AML-193 (cell line): ENCODE results near the gene ZNF547.
A peak's percentile ranks its signal among the peaks of the same experiment; 100 is the strongest.

Source experiments
- DNase-seq, 2 experiments: peaks; one replicate each; lab custom pipeline; 2025; lab: John Stamatoyannopoulos, UW

The ZNF547 gene

GRCh38 chr19:57362997-57363687, at the start of gene ZNF547, which contains the start of gene TRAPPC2B:
ZNF547 (plus strand) TSS chr19:57363551; CDS start chr19:57368556, 5,005 bp downstream.
TRAPPC2B (plus strand) TSS chr19:57363551; CDS start chr19:57364834, 1,283 bp downstream.
- peak; percentile 93 to 96 for DNase-seq

DNA sequence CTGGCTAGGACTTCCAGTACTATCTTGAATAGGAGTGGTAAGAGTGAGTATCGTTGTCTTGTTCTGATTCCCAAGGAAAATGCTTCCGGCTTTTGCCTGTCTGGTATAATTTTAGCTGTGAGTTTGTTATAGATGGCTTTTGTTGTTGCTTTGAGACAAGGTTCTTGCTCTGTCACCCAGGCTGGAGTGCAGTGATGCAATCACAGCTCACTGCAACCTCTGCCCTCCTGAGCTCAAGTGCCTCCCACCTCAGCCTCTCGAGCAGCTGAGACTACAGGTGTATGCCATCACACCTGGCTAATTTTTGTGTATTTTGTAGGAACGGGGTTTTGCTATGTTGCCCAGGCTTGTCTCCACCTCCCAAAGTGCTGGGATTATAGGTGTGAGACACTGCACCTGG, 49.2 kb upstream of the ZNF547 start:
- no peak for DNase-seq

- DNase-seq = no peak
These were observed 45.8 kb upstream of the ZNF547 start for GRCh38 chr19:57317503-57317902.

DNA sequence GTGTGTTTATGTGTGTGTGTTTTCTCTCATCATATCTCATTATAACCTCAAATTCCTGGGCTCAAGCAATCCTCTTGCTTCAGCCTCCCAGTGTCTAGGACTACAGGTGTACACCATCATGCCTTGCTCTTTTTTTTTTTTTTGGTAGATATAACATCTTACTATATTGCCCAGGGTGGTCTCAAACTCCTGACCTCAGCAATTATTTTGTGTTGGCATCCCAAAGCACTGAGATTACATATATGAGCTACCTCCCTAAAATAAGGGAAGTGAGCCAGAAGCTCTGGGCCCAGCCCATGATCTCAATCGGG, 43.5 kb upstream of the ZNF547 start:
- DNase-seq = no peak

DNA sequence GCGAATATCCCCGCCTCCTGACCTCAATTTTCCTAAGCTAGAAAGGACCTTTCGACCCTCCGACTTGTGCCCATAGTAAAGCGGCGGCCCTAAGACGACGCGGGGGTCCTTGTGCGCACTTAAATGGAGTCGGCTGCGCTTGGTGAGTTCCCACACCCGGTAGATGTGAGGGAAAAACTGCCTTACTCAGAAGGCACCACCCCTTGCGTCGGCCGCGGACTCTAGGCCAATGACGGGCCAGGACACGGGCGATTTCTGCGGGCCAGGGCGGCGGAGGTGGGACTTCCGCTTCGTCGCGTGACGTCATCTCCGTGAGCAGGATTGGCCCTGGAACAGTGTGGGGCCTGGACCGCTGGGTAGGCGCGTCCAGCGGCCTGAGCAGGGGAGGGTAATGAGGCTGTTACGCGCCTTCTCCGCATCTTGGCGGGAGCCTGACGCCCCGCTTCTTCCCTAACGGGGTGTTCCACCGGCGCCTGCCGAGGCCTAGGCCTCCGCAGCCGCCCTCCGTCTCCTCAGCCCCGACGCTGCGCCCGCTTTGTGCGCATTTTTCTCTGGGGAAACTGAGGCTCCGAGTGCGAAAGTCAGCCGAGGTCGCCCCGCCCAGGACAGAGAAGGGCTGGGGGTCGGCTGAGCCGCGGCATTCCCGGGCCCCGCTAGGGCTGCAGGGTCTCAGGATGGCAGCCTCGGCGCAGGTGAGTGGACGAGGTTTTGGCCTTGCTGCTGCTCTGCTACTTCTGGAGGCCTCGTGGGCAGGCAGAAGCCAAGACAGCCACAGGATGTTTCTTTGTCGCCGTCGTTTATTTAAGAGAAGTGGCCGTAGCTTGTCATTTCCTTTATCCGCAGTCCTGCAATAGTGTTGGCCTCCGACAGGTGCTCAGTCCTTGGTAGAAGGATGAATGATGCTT, 42.9 kb upstream of the ZNF547 start, which contains the start of gene ZNF543:
Gene ZNF543 (plus strand): TSS at position 293 of the 905 bp plus-strand sequence. CDS start 382 bp downstream, at position 675.
- peak; percentile 86 to 90 for DNase-seq

- DNase-seq = peak in 1 of 2 experiments; percentile 31
These were observed 42.2 kb upstream of the ZNF547 start for GRCh38 chr19:57321116-57321515.

GRCh38 chr19:57321751-57322150, 41.6 kb upstream of the ZNF547 start:
- DNase-seq = peak in 1 of 2 experiments; percentile 13

- DNase-seq = no peak
These were observed 38.4 kb upstream of the ZNF547 start for GRCh38 chr19:57324992-57325391.

DNA sequence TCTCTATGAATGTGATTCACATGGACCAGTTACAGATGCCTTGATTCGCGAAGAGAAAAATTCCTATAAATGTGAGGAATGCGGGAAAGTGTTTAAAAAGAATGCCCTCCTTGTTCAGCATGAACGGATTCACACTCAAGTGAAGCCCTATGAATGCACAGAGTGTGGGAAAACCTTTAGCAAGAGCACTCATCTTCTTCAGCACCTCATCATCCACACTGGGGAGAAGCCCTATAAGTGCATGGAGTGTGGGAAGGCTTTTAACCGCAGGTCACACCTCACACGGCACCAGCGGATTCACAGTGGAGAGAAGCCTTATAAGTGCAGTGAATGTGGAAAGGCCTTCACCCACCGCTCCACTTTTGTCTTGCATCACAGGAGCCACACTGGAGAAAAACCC, 35.4 kb upstream of the ZNF547 start:
- DNase-seq = no peak

DNA sequence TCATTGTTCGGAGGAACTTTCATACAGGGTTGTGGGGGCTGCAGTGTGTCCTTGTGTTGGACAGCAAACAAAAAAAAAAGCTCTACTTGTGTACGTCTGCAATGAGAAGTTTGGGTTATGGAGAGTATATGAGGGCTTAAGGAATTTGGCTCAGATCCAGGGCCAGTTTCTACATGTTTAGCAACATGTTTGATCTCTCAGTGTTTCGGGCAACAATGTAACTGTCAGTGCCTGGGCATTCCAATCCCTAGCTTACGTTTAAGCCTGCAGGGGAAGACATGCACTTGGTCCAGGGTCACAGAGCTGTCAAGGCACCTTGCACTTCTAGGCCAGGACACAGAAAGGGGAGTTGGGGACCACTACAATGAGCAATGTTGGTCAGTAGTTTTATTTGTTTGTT, 29.2 kb upstream of the ZNF547 start:
- DNase-seq = no peak

GRCh38 chr19:57338877-57339276, 24.5 kb upstream of the ZNF547 start:
- DNase-seq = no peak

GRCh38 chr19:57342582-57342981, 20.8 kb upstream of the ZNF547 start:
- no peak for DNase-seq

GRCh38 chr19:57348136-57348535, 15.2 kb upstream of the ZNF547 start:
- no peak for DNase-seq

DNA sequence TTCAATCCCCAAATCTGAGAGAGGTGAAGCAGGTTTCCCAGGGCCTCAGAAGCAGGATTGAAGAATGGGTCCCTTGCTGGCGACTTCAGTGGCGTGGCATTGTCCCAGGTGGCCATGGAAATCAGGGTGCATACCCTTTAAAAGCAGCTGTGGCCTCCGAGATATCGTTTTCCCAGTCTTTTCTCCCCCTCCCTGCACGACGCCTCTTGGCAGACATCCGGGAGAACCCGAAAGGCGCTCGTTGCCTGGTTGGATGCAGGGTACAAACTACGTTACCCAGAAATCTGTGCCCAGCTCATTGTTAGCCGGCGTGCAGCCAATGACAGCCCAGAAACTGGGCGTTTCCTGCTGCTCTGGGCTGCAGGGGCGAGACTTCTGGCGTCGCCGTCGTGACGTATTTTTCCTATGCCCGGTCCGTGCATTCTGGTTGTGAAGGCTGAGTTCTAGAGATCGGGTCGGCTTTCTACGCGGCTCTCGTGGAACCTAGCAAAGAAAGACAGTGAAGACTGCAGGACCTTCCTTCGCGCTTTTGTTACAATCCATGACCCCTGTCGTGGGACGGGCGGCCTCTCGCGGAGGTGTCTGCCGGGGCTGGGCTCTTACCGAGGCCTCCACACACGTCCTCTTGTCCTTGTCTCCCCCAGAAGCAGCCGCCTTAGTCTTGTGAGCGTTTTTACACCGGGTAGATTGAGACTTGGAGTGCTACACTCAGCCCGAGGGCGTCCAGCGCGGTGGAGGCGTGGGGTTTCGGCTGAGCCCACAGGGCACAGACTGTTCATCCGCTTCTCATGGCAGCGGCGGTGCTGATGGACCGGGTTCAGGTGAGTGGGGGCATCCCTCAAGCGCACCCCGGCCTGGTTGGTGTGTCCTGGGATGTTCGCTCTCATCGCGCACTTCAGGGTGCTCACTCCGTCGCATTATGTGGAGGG, 12.2 kb upstream of the ZNF547 start, which contains the start of gene ZNF304:
Gene ZNF304 (plus strand): TSS at position 395 of the 929 bp plus-strand sequence. CDS start 394 bp downstream, at position 789.
- peak; percentile 89 to 90 for DNase-seq

- no peak for DNase-seq
These were observed 11.5 kb upstream of the ZNF547 start for GRCh38 chr19:57351867-57352266.

DNA sequence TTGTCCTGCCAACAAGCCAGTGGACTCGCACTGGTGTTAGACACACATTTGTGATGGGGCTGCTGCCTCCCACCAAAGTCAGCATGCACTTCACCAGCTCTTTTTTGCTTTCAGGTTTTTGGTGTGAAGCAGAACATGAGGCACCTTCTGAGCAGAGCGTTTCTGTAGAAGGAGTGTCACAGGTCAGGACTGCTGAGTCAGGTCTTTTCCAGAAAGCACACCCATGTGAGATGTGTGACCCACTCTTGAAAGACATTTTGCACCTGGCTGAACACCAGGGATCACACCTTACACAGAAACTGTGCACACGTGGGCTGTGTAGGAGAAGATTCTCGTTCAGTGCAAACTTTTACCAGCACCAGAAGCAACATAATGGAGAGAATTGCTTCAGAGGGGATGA, 7.4 kb upstream of the ZNF547 start:
- no peak for DNase-seq

DNA sequence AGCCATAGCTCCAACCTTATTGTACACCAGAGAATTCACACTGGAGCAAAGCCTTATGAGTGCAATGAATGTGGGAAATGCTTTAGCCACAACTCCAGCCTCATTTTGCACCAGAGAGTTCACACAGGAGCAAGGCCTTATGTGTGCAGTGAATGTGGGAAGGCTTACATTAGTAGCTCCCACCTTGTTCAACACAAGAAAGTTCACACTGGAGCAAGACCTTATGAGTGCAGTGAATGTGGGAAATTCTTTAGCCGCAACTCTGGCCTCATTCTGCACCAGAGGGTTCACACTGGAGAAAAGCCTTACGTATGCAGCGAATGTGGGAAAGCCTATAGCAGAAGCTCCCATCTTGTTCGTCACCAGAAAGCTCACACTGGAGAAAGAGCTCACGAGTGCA, 5.9 kb upstream of the ZNF547 start:
- DNase-seq = no peak

GRCh38 chr19:57359300-57359699, 4.1 kb upstream of the ZNF547 start:
- DNase-seq = no peak

DNA sequence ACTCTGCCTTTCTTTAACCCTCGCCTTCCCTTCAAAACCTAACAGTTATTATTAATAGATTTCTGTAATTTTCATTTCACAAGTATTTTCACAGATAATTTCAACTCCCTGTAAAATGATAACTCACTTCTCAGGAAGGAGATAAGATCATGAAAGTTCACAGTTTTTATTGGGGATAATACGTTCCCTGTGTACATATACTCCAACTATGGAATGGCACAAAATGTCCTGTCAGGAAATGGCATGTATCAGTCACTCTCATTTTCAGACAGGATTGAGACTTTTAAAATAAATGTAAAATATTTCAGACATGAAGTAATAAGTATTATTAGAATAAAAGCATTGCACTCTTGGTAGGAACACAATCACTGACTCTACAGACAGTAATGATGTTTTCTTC, 932 bp upstream of the ZNF547 start:
- DNase-seq = no peak

GRCh38 chr19:57363688-57364181, 384 bp downstream of the ZNF547 start:
- DNase-seq = no peak

DNA sequence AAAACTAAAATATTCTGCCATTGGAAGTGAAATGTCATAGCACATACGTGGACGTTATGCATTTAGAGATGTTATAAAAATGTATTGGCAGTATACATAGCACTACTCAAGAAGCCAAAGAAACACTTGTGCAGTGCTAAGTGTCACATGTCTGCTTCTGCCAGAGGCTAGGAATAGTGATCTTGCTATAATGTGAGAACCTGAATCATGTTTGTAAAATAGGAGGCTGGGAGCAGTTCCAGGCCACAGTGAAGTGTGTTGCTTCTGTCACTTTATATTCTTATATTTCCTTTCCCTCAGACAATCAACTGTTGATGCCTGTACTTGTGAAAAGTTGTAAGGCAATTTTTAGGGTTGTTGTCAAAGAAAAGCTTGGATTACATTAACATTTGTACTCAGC, 3.4 kb downstream of the ZNF547 start:
- DNase-seq = no peak

- no peak for DNase-seq
These were observed 10.8 kb downstream of the ZNF547 start for GRCh38 chr19:57374179-57374578.
